Smooth muscle cell (in vitro differentiated cells): ENCODE data around the gene RTL9. TPM values are rescaled to one million over a fixed set of nuclear protein-coding genes. Genes with fewer than 3 reads are reported as not detected.

Source experiments
- DNase-seq: peaks from one replicate; lab custom pipeline; 2025; ENCODE audit not compliant: unreplicated experiment; lab: John Stamatoyannopoulos, UW
- H2AFZ ChIP-seq: fragments of 200-600 bp; sonication (generic); 2 replicates; pipeline ENCODE4 v1.6.0; 2016; ENCODE audit warnings: antibody characterized with exemption, low read depth, mild to moderate bottlenecking
- H3F3A ChIP-seq: fragments of 200-600 bp; sonication (generic); 2 replicates; pipeline ENCODE4 v1.6.0; 2017; ENCODE audit warnings: antibody characterized with exemption, low read depth
- H3K27ac ChIP-seq: fragments of 200-600 bp; sonication (generic); 2 replicates; pipeline ENCODE4 v1.5.1; 2016; ENCODE audit warnings: low read depth, mild to moderate bottlenecking
- H3K27me3 ChIP-seq: fragments of 200-600 bp; sonication (generic); 2 replicates; pipeline ENCODE4 v1.6.1; 2016; ENCODE audit warnings: low read depth, mild to moderate bottlenecking
- H3K36me3 ChIP-seq: fragments of 200-600 bp; sonication (generic); 2 replicates; pipeline ENCODE4 v1.5.1; 2016; ENCODE audit warnings: low read depth
- H3K4me1 ChIP-seq: fragments of 200-600 bp; sonication (generic); 2 replicates; pipeline ENCODE4 v1.5.1; 2016; ENCODE audit warnings: low read depth
- H3K4me2 ChIP-seq: fragments of 200-600 bp; sonication (generic); 2 replicates; pipeline ENCODE4 v1.6.0; 2016; ENCODE audit warnings: mild to moderate bottlenecking
- H3K4me3 ChIP-seq: fragments of 200-600 bp; sonication (generic); 2 replicates; pipeline ENCODE4 v1.5.1; 2016; ENCODE audit warnings: mild to moderate bottlenecking
- H3K79me2 ChIP-seq: fragments of 200-600 bp; sonication (generic); 2 replicates; pipeline ENCODE4 v1.6.0; 2016; ENCODE audit warnings: low read depth, mild to moderate bottlenecking
- H3K9ac ChIP-seq: fragments of 200-600 bp; sonication (generic); 2 replicates; pipeline ENCODE4 v1.6.0; 2016; ENCODE audit warnings: low read depth
- H3K9me3 ChIP-seq: fragments of 200-600 bp; sonication (generic); replicated peaks from 2 replicates; pipeline ENCODE4 v1.5.1; 2016; ENCODE audit warnings: low read depth
- H4K20me1 ChIP-seq: fragments of 200-600 bp; sonication (generic); 2 replicates; pipeline ENCODE4 v1.6.0; 2016; ENCODE audit warnings: low read depth
- CTCF ChIP-seq: fragments of 200-600 bp; sonication (generic); IDR thresholded peaks from 2 replicates; pipeline ENCODE4 v1.5.1; 2017; ENCODE audit warnings: borderline replicate concordance, mild to moderate bottlenecking, antibody characterized with exemption; ENCODE audit not compliant: insufficient read depth, poor library complexity, severe bottlenecking
- WGBS: methylation state at CpG from one replicate; pipeline ENCODE4 v1.1.7; 2016; ENCODE audit warnings: low lambda C conversion rate; 5-methylcytosine and 5-hydroxymethylcytosine counted together
- polyA plus RNA-seq: library from polyadenylated mRNA; unstranded; fragments of >200 nt; fragmentation: Nextera tagmentation; extraction: Ambion mirVana; gene quantifications from 2 replicates; pipeline ENCODE4 v1.2.1, GENCODE V29; 2016
- total RNA-seq: library from RNA; depleted of rRNA; stranded (reverse); fragments of >200 nt; gene quantifications from 2 replicates; pipeline ENCODE4 v1.2.3, GENCODE V29; 2014

The RTL9 gene
- total and polyA plus RNA-seq, 2 experiments from 2014 or later: 0.49 TPM; not detected in 1

DNA sequence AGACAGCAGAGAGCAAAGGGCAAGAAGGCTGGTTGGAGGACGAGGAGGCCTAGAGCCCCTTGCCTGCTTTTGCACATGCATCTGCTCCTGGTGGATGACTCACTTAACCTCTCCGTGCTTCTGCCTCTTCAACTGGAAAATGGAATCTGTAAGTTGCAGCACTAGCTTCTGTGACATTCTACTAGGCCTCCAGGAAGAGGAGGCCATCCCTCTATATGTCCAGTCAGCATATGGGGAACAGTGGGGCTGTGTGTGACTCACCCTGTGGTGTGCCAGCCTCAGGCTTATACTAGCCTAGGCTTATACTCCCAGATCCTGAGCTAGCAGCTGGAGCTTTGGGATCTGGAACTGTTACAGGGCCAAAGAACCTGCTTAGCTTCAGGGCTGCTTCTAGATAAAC, 36.0 kb downstream of the RTL9 start:
- Histone ChIP-seq H3K4me3 (no peak overlapping the region), H2AFZ (no peak overlapping the region), H3K4me2 (no peak overlapping the region), H3K9ac (no peak overlapping the region), H4K20me1 (no peaks in the 10 kb centered on the region), H3K4me1 (no peaks in the 10 kb centered on the region), H3K9me3 (no peaks in the 10 kb centered on the region), H3K36me3 (no peaks in the 10 kb centered on the region), H3F3A (no peaks in the 10 kb centered on the region), H3K27ac (peak overlapping the region; percentile 79), H3K79me2 (no peaks in the 10 kb centered on the region), H3K27me3 (no peaks in the 10 kb centered on the region)
- 46% methylated on average over 2 of the region's 2 CpGs for WGBS
- no peak for TF ChIP-seq CTCF
- DNase-seq: no peak

GRCh38 chrX:110395877-110396276, 37.2 kb downstream of the RTL9 start:
- Histone ChIP-seq H3K9me3 (no peaks in the 10 kb centered on the region), H4K20me1 (no peaks in the 10 kb centered on the region), H3K79me2 (no peaks in the 10 kb centered on the region), H3K27me3 (no peaks in the 10 kb centered on the region), H3K4me3 (no peak overlapping the region), H3F3A (no peaks in the 10 kb centered on the region), H3K27ac (peak overlapping the region; percentile 79), H2AFZ (no peak overlapping the region), H3K4me2 (no peak overlapping the region), H3K4me1 (no peaks in the 10 kb centered on the region), H3K36me3 (no peaks in the 10 kb centered on the region), H3K9ac (no peak overlapping the region)
- WGBS: 55% methylated on average over 1 of the region's 1 CpG
- no peak for DNase-seq
- no peak for TF ChIP-seq CTCF

DNA sequence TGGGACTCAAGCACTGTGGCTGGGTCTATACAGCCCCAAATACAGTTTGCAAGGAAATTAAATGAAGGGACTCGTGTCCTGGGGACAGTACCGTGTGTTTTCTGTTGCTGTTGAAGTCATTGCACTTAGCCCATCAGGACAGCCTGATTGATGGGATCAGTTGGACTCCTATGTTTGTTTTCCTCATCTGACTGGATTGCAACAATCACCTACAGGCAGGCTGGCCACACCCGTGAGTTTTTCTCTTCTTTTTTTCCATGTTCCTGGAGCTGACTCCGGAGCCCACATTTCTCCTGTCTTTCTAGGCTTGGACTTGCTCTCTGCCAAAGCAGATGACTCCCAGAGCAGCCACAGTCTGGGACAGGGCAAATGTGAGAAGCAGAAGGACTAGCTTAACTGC, 38.1 kb downstream of the RTL9 start:
- 58% methylated on average over 4 of the region's 4 CpGs for WGBS
- no peak for TF ChIP-seq CTCF
- no peak for DNase-seq
- Histone ChIP-seq H3K36me3 (no peaks in the 10 kb centered on the region), H3K27me3 (no peaks in the 10 kb centered on the region), H3K4me3 (no peak overlapping the region), H3K4me1 (no peaks in the 10 kb centered on the region), H4K20me1 (no peaks in the 10 kb centered on the region), H2AFZ (no peak overlapping the region), H3K9me3 (no peaks in the 10 kb centered on the region), H3K79me2 (no peaks in the 10 kb centered on the region), H3K9ac (no peak overlapping the region), H3F3A (no peaks in the 10 kb centered on the region), H3K4me2 (no peak overlapping the region), H3K27ac (peak overlapping the region; percentile 79)

GRCh38 chrX:110397339-110397738, 38.7 kb downstream of the RTL9 start:
- no peak overlapping the region for H3K27ac ChIP-seq

More at GRCh38 chrX:110397339-110397738, 38.7 kb downstream of the RTL9 start:
- H4K20me1 ChIP-seq: no peaks in the 10 kb centered on the region
- H3K4me2 ChIP-seq: no peak overlapping the region
- H3K27me3 ChIP-seq: no peaks in the 10 kb centered on the region
- TF ChIP-seq CTCF: no peak
- H2AFZ ChIP-seq: no peak overlapping the region
- no peaks in the 10 kb centered on the region for H3K36me3 ChIP-seq
- no peak overlapping the region for H3K4me3 ChIP-seq
- no peaks in the 10 kb centered on the region for H3K4me1 ChIP-seq
- H3K9ac ChIP-seq: no peak overlapping the region
- no peaks in the 10 kb centered on the region for H3K9me3 ChIP-seq
- H3F3A ChIP-seq: no peaks in the 10 kb centered on the region
- DNase-seq: no peak
- H3K79me2 ChIP-seq: no peaks in the 10 kb centered on the region
